ENCODE data around the gene CTDNEP1.

- TF ChIP-seq CTCF (conservative IDR thresholded peaks at IDR 0.05) = no peak
- TF ChIP-seq ZFX (IDR thresholded peaks at IDR 0.05) = no peak
Measured at GRCh38 chr17:7253082-7253481, 1.5 kb upstream of the CTDNEP1 start.
